Middle frontal gyrus (tissue), 1 donor: ENCODE results near the gene LRRFIP1.
"Not testable (repeated sequence)": the region's sequence is repeated elsewhere in the genome, so short reads cannot be mapped to it uniquely, and the experiment has no call there.

Experiments used
- DNase-seq: peaks from one replicate; pipeline ENCODE4 v3.0.0-alpha.2; 2015; ENCODE audit warnings: low spot score; ENCODE audit errors: extremely low spot score

Gene LRRFIP1

GRCh38 chr2:237765875-237766274 lies 138.5 kb downstream of the LRRFIP1 start:
- no peak for DNase-seq

GRCh38 chr2:237766340-237766739 lies 139.0 kb downstream of the LRRFIP1 start:
- DNase-seq: no peak

DNA sequence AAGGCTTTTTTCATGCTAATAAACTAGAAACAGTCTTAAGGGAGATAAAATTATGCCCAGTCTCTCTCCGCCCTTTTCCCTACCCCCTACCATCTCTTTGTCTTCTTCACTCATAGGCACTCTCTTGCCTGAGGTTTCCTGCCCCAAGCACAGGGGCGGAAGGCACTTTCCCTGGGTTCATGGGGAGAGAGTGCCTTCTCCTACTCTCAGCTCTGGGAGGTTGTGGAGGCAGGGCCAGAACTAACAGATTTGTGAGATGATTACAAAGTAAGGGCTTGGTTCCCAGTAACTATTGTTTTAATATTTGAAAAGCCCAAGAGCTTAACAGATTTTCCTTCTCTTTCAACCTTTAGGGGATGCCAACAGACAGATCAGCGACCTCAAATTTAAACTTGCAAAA lies 145.1 kb downstream of the LRRFIP1 start:
- no peak for DNase-seq

- DNase-seq: no peak
Measured at GRCh38 chr2:237773826-237774225, 146.4 kb downstream of the LRRFIP1 start.

- no peak for DNase-seq
Measured at GRCh38 chr2:237774811-237775553, 147.6 kb downstream of the LRRFIP1 start.

DNA sequence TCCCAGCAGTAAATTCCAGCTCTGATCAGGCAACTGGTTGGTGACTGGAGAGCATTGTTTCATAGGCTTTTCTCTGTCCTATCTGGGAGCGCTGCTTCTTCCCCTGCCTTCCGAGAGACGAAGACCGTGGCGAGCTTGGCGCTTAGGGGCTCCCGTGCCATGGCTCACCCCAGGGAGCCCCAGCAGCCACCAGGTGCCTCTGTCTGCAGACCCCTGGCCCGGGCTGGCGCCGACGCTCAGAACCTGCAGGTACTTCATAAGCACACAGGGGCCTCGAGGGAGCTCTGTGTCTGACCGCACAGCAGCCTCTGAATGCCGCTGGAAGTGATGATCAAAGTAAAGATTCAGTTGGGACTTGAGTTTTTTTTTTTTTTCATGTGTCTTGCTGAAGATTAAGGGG lies 152.1 kb downstream of the LRRFIP1 start:
- DNase-seq: no peak

GRCh38 chr2:237782181-237782580 lies 154.8 kb downstream of the LRRFIP1 start:
- no peak for DNase-seq

DNA sequence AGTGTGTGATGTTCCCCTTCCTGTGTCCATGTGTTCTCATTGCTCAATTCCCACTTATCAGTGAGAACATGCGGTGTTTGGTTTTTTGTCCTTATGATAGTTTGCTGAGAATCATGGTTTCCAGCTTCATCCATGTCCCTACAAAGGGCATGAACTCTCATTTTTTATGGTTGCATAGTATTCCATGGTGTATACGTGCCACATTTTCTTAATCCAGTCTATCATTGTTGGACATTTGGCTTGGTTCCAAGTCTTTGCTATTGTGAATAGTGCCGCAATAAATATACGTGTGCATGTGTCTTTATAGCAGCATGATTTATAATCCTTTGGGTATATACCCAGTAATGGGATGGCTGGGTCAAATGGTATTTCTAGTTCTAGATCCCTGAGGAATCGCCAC lies 156.3 kb downstream of the LRRFIP1 start:
- DNase-seq: not testable (repeated sequence)

- no peak for DNase-seq
Measured at GRCh38 chr2:237786936-237787335, 159.5 kb downstream of the LRRFIP1 start.

- DNase-seq: no peak
Measured at GRCh38 chr2:237790353-237790752, 163.0 kb downstream of the LRRFIP1 start.

DNA sequence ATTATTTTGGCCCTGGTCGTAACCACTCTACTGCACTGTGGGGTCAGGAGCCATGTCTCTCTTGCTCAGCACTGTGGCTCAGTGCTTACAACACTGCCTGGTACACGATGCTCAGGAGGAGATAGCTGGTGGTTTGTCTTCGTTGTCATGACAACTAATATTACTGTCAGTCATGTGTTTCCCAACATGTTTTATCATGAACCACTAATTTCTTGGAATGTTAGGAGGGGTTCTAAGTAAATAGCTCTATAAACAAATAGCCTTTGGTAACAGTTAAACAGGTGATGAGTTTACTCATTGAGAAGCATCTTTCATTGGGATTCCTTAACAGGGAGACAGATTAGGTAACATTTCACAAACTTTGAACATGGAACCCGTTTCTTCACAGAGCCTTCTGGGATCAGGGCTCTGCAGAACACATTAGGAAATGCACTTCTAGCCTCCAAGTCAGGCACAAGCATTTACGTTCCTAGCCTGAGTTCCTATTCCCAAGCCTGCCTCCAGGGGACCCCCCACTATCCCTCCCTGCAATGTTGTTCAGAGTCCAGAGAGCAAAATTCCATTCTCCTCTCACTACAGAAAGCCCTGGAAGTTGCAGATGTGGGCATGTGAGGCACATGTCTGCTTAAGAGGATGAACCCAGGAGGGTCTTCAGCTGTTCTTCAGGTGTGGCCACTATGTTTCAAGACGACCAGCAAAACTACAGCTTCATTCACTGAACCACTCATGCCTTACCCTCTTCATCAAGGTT lies 164.8 kb downstream of the LRRFIP1 start:
- no peak for DNase-seq

- DNase-seq: no peak
Measured at GRCh38 chr2:237797253-237797652, 169.9 kb downstream of the LRRFIP1 start.

- no peak for DNase-seq
Measured at GRCh38 chr2:237798236-237799059, 171.1 kb downstream of the LRRFIP1 start, which contains the start of gene RBM44. TSS of gene RBM44 (plus strand) at chr2:237798779. CDS start at chr2:237813610, 14,831 bp downstream.

DNA sequence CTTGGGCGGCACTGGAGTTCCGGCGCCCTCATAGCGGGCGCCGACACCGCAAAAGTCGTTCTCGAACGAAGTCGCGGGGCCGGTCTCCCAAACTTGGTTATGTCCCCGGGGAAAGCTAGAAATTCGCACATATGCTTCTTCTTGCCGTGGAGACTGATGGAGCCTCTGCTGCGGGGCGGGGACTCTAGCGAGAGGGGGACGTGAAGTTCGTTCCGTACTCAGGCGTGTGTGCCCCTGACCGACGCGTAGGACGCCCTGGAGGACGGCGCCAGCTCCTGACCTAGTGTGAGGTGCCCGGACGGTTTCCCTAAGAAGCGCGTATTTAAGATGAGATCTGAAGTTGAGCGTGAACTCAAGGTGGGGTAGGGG lies 171.7 kb downstream of the LRRFIP1 start:
- no peak for DNase-seq

- DNase-seq: no peak
Measured at GRCh38 chr2:237801466-237801865, 174.1 kb downstream of the LRRFIP1 start.

GRCh38 chr2:237806334-237806733 lies 178.9 kb downstream of the LRRFIP1 start:
- DNase-seq: no peak

GRCh38 chr2:237815637-237816036 lies 188.2 kb downstream of the LRRFIP1 start:
- no peak for DNase-seq

- DNase-seq: no peak
Measured at GRCh38 chr2:237816531-237816930, 189.1 kb downstream of the LRRFIP1 start.

DNA sequence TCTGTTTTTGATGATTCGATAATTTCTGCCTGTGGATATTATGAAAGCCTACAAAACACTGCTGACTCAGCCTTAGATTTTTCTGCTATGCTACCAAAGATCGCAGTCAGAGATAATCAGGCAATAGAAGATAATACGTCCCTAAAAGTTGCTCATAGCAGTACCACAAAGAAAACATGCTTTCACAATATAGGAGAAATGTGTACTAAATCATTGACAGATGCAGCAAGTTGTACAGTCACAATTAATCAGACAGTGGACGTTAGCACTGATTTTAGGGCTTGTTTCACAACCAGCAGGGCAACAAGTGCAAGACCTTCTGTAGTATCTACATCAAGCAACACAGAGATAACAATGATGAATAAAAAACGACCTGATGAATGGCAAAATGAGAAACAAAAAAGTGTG lies 190.7 kb downstream of the LRRFIP1 start:
- no peak for DNase-seq

DNA sequence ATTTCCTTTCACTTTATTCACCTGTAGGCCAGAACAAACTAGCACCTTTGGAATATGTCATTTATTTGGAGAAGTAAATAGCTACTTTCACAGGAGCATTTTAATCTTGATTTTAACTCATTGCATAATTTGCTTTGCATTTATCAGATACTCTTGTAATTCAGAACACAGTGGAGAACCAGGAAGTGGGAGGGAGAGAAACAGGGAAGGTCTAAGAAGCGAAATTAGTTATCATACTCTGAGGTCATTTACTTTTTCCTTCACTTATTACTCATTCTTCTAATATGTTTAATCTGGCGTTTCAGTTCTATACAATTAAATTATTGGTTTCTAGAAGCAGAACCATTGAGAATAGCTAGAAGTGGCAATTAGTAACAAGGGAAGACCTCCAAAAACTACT lies 191.8 kb downstream of the LRRFIP1 start:
- no peak for DNase-seq

GRCh38 chr2:237820421-237820820 lies 193.0 kb downstream of the LRRFIP1 start:
- no peak for DNase-seq

GRCh38 chr2:237823544-237823943 lies 196.2 kb downstream of the LRRFIP1 start:
- DNase-seq: no peak
